KMS-11 (cell line): ENCODE data around the gene ACER1.

Experiments used
- H2AFZ ChIP-seq: fragments of 200-600 bp; sonication (generic); 2 replicates; pipeline ENCODE4 v1.6.1; 2016; ENCODE audit warnings: antibody characterized with exemption, mixed run types, low read depth
- H3K27ac ChIP-seq: fragments of 200-600 bp; sonication (generic); 2 replicates; pipeline ENCODE4 v1.6.1; 2016; ENCODE audit warnings: mild to moderate bottlenecking, mixed run types
- H3K27me3 ChIP-seq: fragments of 200-600 bp; sonication (generic); 2 replicates; pipeline ENCODE4 v1.6.1; 2017; ENCODE audit warnings: mild to moderate bottlenecking, low read depth, mixed run types, moderate library complexity; ENCODE audit not compliant: insufficient read depth
- H3K36me3 ChIP-seq: fragments of 200-600 bp; sonication (generic); 2 replicates; pipeline ENCODE4 v1.6.1; 2017; ENCODE audit warnings: mild to moderate bottlenecking, mixed run types; ENCODE audit not compliant: insufficient read depth
- H3K4me1 ChIP-seq: fragments of 200-600 bp; sonication (generic); 2 replicates; pipeline ENCODE4 v1.6.1; 2016; ENCODE audit warnings: mild to moderate bottlenecking, low read depth, mixed run types; ENCODE audit not compliant: poor library complexity, severe bottlenecking
- H3K4me2 ChIP-seq: fragments of 200-600 bp; sonication (generic); 2 replicates; pipeline ENCODE4 v1.7.0; 2016; ENCODE audit warnings: mild to moderate bottlenecking, mixed run types
- H3K4me3 ChIP-seq: fragments of 200-600 bp; sonication (generic); IDR thresholded peaks from 2 replicates; pipeline ENCODE4 v1.6.1; 2017; ENCODE audit warnings: low read depth, low read length, mixed read lengths; ENCODE audit not compliant: insufficient read depth
- H3K79me2 ChIP-seq: fragments of 200-600 bp; sonication (generic); 2 replicates; pipeline ENCODE4 v1.6.1; 2016; ENCODE audit warnings: low read depth, mixed run types; ENCODE audit not compliant: insufficient read depth
- H3K9ac ChIP-seq: fragments of 200-600 bp; sonication (generic); 2 replicates; pipeline ENCODE4 v1.6.1; 2016; ENCODE audit warnings: mild to moderate bottlenecking, mixed run types
- H4K20me1 ChIP-seq: fragments of 200-600 bp; sonication (generic); 2 replicates; pipeline ENCODE4 v1.6.1; 2016; ENCODE audit warnings: mild to moderate bottlenecking, mixed run types; ENCODE audit not compliant: insufficient read depth
- TF ChIP-seq, protein P1 (sequence below): fragments of 200-600 bp; sonication (generic); conservative IDR thresholded peaks from 2 replicates; pipeline ENCODE4 v1.6.1; 2017; ENCODE audit warnings: low read depth, mild to moderate bottlenecking, antibody characterized with exemption, low read length, moderate library complexity, mixed read lengths

The ACER1 gene

DNA sequence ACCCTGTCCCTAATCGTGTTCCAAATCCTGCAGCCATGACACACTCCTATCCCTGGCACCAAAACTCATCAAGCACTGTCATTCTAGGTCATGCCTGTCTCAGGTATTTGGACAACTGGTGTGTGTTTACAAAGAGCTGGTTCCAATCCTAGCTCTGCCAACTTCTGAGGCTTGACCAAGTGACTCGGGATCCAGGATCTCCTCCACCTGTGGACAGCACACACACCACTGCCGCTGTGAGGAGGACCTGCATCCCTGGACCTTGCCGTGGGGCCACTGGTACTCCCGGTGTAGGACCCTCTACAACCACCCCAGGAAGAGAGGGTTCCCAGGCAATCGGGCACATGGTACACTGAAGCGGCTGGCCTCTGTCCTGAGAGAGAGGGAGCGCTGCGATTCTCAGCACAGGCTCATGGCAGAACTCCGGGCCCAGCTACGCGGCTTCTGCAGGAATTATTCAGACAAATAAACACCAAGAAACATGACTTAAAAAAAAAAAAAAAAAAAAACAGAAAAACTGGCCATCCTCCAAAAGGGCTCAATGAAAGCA is 74.0 kb downstream of the ACER1 start:
- Histone ChIP-seq H3K27me3 (no peaks in the 10 kb centered on the region), H3K4me3 (no peak overlapping the region), H3K79me2 (peaks cover 17% of the 10 kb centered on the region; the same call in 1 of the 2 replicates), H3K27ac (no peak overlapping the region), H3K36me3 (peaks cover 6% of the 10 kb centered on the region; the same call in 1 of the 2 replicates), H2AFZ (no peak overlapping the region), H3K4me2 (no peak overlapping the region), H3K4me1 (no peaks in the 10 kb centered on the region), H4K20me1 (no peaks in the 10 kb centered on the region), H3K9ac (no peak overlapping the region)
- TF ChIP-seq, protein P1, sequence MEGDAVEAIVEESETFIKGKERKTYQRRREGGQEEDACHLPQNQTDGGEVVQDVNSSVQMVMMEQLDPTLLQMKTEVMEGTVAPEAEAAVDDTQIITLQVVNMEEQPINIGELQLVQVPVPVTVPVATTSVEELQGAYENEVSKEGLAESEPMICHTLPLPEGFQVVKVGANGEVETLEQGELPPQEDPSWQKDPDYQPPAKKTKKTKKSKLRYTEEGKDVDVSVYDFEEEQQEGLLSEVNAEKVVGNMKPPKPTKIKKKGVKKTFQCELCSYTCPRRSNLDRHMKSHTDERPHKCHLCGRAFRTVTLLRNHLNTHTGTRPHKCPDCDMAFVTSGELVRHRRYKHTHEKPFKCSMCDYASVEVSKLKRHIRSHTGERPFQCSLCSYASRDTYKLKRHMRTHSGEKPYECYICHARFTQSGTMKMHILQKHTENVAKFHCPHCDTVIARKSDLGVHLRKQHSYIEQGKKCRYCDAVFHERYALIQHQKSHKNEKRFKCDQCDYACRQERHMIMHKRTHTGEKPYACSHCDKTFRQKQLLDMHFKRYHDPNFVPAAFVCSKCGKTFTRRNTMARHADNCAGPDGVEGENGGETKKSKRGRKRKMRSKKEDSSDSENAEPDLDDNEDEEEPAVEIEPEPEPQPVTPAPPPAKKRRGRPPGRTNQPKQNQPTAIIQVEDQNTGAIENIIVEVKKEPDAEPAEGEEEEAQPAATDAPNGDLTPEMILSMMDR: no peak

DNA sequence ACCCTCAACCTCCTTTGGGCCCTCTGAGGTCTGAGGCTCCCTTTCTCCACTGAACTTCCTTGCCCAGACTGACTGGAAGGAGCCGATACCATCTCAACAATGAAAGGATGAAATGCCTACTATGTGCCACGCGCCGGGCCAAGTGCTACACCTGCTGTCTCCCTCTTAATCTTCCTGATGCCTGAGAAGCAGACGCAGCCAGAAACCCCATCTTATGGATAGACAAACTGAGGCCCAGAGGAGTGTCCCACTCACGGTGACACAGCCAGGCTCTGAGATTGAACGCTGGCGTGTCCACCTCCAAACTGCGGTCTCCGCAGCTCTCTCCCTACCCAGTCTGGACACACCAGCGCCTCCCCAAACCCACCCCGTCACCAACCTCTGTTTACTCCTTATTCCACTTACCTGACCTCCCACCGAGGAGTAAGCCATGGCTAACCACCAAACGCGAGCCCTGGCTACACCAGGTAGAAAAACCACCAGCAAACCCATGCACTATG is 74.5 kb downstream of the ACER1 start:
- Histone ChIP-seq H4K20me1 (no peaks in the 10 kb centered on the region), H3K36me3 (peaks cover 6% of the 10 kb centered on the region; the same call in 1 of the 2 replicates), H3K9ac (no peak overlapping the region), H3K4me2 (no peak overlapping the region), H3K27me3 (no peaks in the 10 kb centered on the region), H3K27ac (no peak overlapping the region), H3K4me1 (no peaks in the 10 kb centered on the region), H3K4me3 (no peak overlapping the region), H2AFZ (no peak overlapping the region), H3K79me2 (peaks cover 22% of the 10 kb centered on the region; the same call in 1 of the 2 replicates)
- TF ChIP-seq, protein P1: no peak
